HEK293T (cell line): ENCODE results near the gene TSPAN4.

Experiments used
- CTCF ChIA-PET: fragments of 350-600 bp; formaldehyde crosslinking; extraction: SDS; loops from one replicate; lab custom pipeline; 2021; ENCODE audit warnings: antibody characterized with exemption, inconsistent platforms; lab: Yijun Ruan, JAX
- POLR2A ChIA-PET: fragments of 350-600 bp; formaldehyde crosslinking; extraction: SDS; loops from one replicate; lab custom pipeline; 2020; ENCODE audit warnings: antibody characterized with exemption, inconsistent platforms; lab: Yijun Ruan, JAX
- DNase-seq: peaks from one replicate; pipeline ENCODE4 v3.0.0; 2012; ENCODE audit warnings: mixed read lengths; ENCODE audit errors: extremely low spot score
- ARNT ChIP-seq: fragments of 450-650 bp; IDR thresholded peaks from 2 replicates; pipeline ENCODE4 v1.6.1; 2017; ENCODE audit warnings: mild to moderate bottlenecking
- BHLHE40 ChIP-seq: fragments of 450-650 bp; IDR thresholded peaks from 2 replicates; pipeline ENCODE4 v1.6.1; 2016; ENCODE audit warnings: mild to moderate bottlenecking, moderate library complexity, borderline replicate concordance
- CTBP1 ChIP-seq: fragments of 450-650 bp; IDR thresholded peaks from 2 replicates; pipeline ENCODE4 v1.6.1; 2016; ENCODE audit warnings: borderline replicate concordance
- ELF4 ChIP-seq: fragments of 450-650 bp; IDR thresholded peaks from 2 replicates; pipeline ENCODE4 v1.6.1; 2017; ENCODE audit warnings: antibody characterized with exemption
- FOXA1 ChIP-seq: fragments of 450-650 bp; IDR thresholded peaks from 2 replicates; pipeline ENCODE4 v1.6.1; 2016; ENCODE audit warnings: mild to moderate bottlenecking
- FOXK2 ChIP-seq: fragments of 450-650 bp; IDR thresholded peaks from 2 replicates; pipeline ENCODE4 v1.6.1; 2016; ENCODE audit warnings: mild to moderate bottlenecking
- FOXM1 ChIP-seq: fragments of 450-650 bp; IDR thresholded peaks from 2 replicates; pipeline ENCODE4 v1.6.1; 2017; ENCODE audit warnings: mild to moderate bottlenecking, borderline replicate concordance
- HDGF ChIP-seq: fragments of 450-650 bp; IDR thresholded peaks from 2 replicates; pipeline ENCODE4 v1.6.1; 2017; ENCODE audit warnings: antibody characterized with exemption, borderline replicate concordance
- L3MBTL2 ChIP-seq: fragments of 450-650 bp; conservative IDR thresholded peaks from 2 replicates; pipeline ENCODE4 v1.6.1; 2016; ENCODE audit warnings: mild to moderate bottlenecking
- LEF1 ChIP-seq: fragments of 450-650 bp; IDR thresholded peaks from 2 replicates; pipeline ENCODE4 v1.6.1; 2017; ENCODE audit warnings: mild to moderate bottlenecking, borderline replicate concordance
- NFRKB ChIP-seq: fragments of 450-650 bp; IDR thresholded peaks from 2 replicates; pipeline ENCODE4 v1.6.1; 2016; ENCODE audit warnings: mild to moderate bottlenecking, moderate library complexity
- SP1 ChIP-seq: fragments of 450-650 bp; IDR thresholded peaks from 2 replicates; pipeline ENCODE4 v1.6.1; 2017
- SUZ12 ChIP-seq: fragments of 450-650 bp; IDR thresholded peaks from 2 replicates; pipeline ENCODE4 v1.6.1; 2016; ENCODE audit warnings: mild to moderate bottlenecking
- ZNF384 ChIP-seq: fragments of 450-650 bp; IDR thresholded peaks from 2 replicates; pipeline ENCODE4 v1.6.1; 2016
- TF ChIP-seq, protein P1 (sequence below): fragments of 450-650 bp; IDR thresholded peaks from 2 replicates; pipeline ENCODE4 v1.6.1; 2016

TSPAN4 gene

DNA sequence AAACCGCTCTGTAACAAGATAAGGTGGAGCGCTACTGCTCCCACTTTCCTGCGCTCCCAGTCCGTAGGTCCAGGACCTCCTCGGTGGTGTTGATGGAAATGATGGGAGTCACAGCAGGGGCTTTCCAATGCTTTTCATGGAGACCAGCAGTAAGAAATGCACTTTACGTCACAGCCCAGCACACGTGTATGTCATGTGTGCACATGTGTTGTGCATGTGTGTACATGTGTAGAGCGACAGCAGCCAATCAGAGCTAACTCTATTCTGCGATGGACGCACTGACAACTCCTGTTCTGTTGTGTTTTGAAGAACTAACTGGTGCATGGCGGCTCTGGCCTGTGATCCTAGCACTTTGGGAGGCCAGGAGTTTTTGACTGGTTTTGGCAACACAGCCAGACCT is 66.8 kb downstream of the TSPAN4 start:
- ChIA-PET CTCF (interaction anchor here (1.5 kb wide), 1 partner anchor 15 kb away, joined by 7 read pairs; no protein-coding TSS in a partner anchor), POLR2A (interaction anchor here (0.9 to 1.9 kb wide), 3 partner anchors 11 to 75 kb away, joined by 3 to 7 read pairs (median 3); no protein-coding TSS in a partner anchor)
- TF ChIP-seq LEF1 (no peak), NFRKB (no peak), ARNT (no peak), CTBP1 (no peak), SUZ12 (no peak), HDGF (no peak), FOXK2 (no peak), BHLHE40 (no peak)

DNA sequence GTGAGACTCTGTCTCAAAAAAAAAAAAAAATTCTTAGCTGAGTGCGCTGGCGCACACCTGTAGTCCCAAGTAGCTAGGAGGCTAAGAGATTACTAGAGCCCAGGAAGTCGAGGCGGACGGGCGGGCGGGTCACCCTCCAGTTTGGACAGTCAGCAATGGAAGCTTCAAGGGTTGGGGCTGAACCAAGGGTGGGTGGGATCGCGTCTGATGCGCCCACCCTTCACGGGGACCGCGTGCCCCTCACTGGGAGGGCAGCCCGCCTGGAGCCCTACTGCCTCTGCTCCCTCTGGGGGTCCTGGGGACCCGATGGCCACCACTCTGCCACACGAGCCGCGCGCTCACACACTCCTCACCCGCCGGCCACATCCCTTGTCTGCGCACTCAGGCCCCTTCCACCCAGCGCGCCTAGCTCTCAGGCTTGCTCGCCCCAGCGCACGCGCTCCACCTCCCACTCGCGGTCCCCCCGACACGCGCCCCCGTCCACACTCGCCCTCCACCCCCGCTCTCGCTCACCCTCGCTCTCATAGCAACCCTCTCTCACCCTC is 67.5 kb downstream of the TSPAN4 start:
- no peak for TF ChIP-seq CTBP1
- TF ChIP-seq L3MBTL2, result peak; percentile 65
- DNase-seq, result no peak
- POLR2A ChIA-PET, result interaction anchor here (0.6 to 2.0 kb wide), 9 partner anchors 9 to 76 kb away, joined by 3 to 17 read pairs (median 5); no protein-coding TSS in a partner anchor

More for the DNA sequence above, 66.8 kb downstream of the TSPAN4 start:
- no peak for DNase-seq

DNA sequence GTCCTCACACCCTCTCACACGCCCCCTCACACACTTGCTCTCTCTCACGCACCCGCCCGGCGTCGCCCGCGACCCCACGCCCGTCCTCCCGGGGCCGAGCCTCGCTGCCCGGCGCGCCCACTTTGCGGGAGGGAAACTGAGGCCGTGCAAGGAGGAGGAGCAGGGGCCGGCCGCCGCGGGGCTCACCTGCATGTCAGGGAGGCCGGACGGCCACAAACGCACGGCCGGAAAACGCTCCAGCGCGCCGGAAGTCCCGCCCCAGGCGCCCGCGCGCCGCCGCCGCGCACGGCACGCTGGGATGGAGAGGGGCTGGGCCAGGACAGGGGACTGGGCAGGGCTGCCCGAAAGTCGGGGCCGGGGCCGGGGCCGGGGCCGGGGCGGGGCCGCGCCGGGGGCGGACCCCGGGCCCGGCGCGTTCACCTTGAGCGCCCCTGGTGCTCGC is 68.0 kb downstream of the TSPAN4 start, which contains the start of gene CHID1:
TSS of gene CHID1 (minus strand) at position 222 of the 442 bp plus-strand sequence. CDS start 5,994 bp downstream, outside the sequence.
- TF ChIP-seq BHLHE40 (no peak), L3MBTL2 (no peak), ARNT (no peak), SUZ12 (no peak), SP1 (no peak), NFRKB (no peak), ELF4 (no peak), ZNF384 (no peak), LEF1 (no peak), FOXA1 (no peak), CTBP1 (no peak), FOXK2 (no peak), FOXM1 (no peak), HDGF (no peak)
- TF ChIP-seq, protein P1, sequence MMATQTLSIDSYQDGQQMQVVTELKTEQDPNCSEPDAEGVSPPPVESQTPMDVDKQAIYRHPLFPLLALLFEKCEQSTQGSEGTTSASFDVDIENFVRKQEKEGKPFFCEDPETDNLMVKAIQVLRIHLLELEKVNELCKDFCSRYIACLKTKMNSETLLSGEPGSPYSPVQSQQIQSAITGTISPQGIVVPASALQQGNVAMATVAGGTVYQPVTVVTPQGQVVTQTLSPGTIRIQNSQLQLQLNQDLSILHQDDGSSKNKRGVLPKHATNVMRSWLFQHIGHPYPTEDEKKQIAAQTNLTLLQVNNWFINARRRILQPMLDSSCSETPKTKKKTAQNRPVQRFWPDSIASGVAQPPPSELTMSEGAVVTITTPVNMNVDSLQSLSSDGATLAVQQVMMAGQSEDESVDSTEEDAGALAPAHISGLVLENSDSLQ, result no peak
- ChIA-PET CTCF (interaction anchor here (1.5 kb wide), 1 partner anchor 17 kb away, joined by 7 read pairs; no protein-coding TSS in a partner anchor), POLR2A (interaction anchor here (0.6 to 2.0 kb wide), 9 partner anchors 8 to 132 kb away, joined by 3 to 17 read pairs (median 5); partner anchors contain the start of gene TSPAN4)
- peak; percentile 95 for DNase-seq

More for the DNA sequence above, 67.5 kb downstream of the TSPAN4 start:
- CTCF ChIA-PET, result interaction anchor here (1.5 kb wide), 1 partner anchor 16 kb away, joined by 7 read pairs; no protein-coding TSS in a partner anchor

DNA sequence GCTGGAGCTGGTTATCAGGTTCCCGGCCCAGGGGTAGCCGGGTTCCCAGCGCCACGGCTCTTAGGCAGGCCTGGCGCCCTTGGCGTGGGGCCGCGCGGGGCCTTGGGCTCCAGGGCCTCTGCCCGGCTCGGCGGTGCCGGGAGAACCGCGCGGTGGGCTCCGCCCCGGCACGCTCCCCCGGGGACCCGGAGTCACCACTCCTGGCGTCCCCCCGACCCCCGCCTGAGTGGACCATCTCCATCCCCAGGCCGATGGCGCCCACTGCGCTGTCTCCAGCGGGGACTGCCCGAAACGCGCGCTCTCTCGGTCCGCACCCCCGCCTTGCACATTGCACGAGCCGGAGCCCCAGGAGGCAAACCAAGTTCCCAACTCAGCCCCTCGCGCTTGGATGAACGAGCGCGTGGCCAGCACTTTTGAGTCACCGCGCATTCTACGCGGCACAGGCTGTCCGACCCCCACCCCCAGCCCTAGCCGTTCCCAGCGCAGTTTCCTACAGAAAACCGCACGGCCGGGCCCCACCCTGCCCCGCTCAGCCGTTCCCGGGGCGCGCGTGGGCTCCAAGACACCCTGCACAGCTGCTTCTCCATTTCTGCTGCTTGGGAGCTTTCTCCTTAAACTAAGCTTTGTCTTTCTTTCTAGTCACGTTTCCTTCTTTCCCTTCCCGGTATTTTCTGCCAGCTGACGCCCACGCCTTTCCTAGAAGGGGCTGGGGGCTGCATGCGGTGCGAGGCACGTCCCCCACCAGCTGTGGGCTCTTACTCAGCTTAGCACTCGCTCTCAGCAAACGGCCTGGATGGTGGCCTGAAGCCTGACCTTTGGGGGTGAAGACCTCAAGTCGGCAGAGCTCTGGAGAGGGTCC is 68.6 kb downstream of the TSPAN4 start:
- peak; percentile 42 for DNase-seq

DNA sequence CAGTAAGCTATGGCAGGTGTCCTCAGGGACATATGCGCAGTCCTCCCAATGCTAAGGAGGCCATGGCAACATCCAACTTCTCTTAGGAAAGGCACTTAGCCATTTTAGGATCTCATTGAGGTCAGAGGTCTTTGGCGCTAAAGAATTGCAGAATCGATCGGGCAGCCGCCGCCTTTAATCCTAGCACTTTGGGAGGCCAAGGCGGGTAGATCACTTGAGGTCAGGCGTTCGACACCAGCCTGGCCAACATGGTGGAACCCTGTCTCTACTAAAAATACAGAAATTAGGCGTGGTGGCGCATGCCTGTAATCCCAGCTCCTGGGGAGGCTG is 69.2 kb downstream of the TSPAN4 start:
- ChIA-PET POLR2A (interaction anchor here (0.9 to 2.0 kb wide), 4 partner anchors 10 to 69 kb away, joined by 3 to 17 read pairs (median 8); partner anchors contain the start of genes AP2A2 and TSPAN4), CTCF (interaction anchor here (0.5 to 1.0 kb wide), 2 partner anchors 13 to 165 kb away, joined by 3 read pairs; no protein-coding TSS in a partner anchor)
- TF ChIP-seq SUZ12, result no peak
- no peak for TF ChIP-seq SP1
- TF ChIP-seq ELF4, result no peak
- no peak for TF ChIP-seq HDGF
- no peak for TF ChIP-seq CTBP1
- TF ChIP-seq L3MBTL2, result no peak
- DNase-seq, result no peak

More for the DNA sequence above, 68.6 kb downstream of the TSPAN4 start:
- POLR2A ChIA-PET, result interaction anchor here (0.6 to 2.0 kb wide), 10 partner anchors 8 to 131 kb away, joined by 3 to 17 read pairs (median 6); partner anchors contain the start of genes AP2A2 and TSPAN4
- peak; percentile 80 for TF ChIP-seq L3MBTL2
- no peak for TF ChIP-seq FOXM1
- CTCF ChIA-PET, result interaction anchor here (1.0 to 1.5 kb wide), 2 partner anchors 13 to 17 kb away, joined by 3 to 7 read pairs; no protein-coding TSS in a partner anchor

DNA sequence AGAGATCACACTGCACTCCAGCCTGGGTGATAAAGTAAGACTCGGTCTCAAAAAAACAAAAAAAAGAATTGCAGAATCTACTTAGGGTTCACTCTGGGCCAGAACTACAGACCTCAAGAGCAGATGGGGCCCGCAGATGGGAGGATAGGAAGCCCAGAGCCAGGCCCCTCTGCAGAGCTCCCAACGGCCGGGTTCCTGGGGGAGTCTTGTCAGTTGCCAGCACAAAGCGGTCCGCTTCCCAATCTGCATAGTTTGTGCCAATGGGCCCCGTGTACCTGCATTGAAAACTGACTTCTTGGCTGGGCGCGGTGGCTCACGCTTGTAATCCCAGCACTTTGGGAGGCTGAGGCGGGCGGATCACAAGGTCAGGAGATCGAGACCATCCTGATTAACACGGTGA is 69.6 kb downstream of the TSPAN4 start:
- ChIA-PET CTCF (interaction anchor here (0.5 to 1.0 kb wide), 2 partner anchors 14 to 166 kb away, joined by 3 read pairs; no protein-coding TSS in a partner anchor), POLR2A (interaction anchor here (1.7 to 2.0 kb wide), 3 partner anchors 9 to 17 kb away, joined by 6 to 17 read pairs (median 9); partner anchors contain the start of gene AP2A2)
- DNase-seq, result no peak
- TF ChIP-seq ELF4 (no peak), SUZ12 (no peak), ZNF384 (no peak), CTBP1 (no peak), LEF1 (no peak), FOXA1 (no peak), SP1 (no peak), FOXM1 (no peak), L3MBTL2 (no peak), FOXK2 (no peak), NFRKB (no peak), BHLHE40 (no peak), HDGF (no peak), ARNT (no peak)
- TF ChIP-seq, protein P1, result no peak
